NCI-H2227 (cell line): ENCODE results near the gene TPST1.
"Not testable (repeated sequence)": the region's sequence is repeated elsewhere in the genome, so short reads cannot be mapped to it uniquely, and the experiment has no call there.

Source experiments
- DNase-seq: peaks from one replicate; lab custom pipeline; 2025; ENCODE audit not compliant: unreplicated experiment; lab: John Stamatoyannopoulos, UW

The TPST1 gene

DNA sequence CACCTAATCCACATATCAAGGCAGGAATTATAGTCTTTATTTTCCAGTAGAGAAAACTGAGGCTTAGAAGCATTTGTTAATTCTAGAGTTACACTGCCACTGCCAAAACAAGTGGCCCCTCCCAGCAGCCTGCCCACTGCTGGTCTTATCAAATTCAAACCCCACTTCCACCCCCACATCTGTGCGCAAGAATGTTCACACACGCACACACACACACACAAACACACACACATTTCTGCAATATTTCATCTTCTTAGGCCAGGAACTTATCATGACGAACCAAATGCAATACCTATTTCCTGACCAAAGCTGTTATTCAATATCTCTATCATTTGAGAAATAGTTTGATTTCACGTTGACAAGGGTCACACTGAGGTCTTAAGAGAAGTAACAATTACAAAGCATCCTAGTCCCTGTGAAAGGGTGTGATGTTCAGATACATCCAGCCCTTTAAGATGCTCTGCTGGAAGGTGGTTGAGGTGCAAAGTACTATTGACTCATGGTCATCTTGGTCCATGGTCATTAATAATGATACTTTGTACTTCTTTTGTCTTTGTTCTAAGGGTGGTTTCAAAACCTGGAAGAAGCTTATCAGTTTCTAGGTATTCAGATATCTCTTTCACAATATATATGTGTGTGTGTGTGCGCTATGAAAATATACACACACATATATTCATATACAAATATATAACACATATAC, 169.2 kb downstream of the TPST1 start:
- not testable (repeated sequence) for DNase-seq

DNA sequence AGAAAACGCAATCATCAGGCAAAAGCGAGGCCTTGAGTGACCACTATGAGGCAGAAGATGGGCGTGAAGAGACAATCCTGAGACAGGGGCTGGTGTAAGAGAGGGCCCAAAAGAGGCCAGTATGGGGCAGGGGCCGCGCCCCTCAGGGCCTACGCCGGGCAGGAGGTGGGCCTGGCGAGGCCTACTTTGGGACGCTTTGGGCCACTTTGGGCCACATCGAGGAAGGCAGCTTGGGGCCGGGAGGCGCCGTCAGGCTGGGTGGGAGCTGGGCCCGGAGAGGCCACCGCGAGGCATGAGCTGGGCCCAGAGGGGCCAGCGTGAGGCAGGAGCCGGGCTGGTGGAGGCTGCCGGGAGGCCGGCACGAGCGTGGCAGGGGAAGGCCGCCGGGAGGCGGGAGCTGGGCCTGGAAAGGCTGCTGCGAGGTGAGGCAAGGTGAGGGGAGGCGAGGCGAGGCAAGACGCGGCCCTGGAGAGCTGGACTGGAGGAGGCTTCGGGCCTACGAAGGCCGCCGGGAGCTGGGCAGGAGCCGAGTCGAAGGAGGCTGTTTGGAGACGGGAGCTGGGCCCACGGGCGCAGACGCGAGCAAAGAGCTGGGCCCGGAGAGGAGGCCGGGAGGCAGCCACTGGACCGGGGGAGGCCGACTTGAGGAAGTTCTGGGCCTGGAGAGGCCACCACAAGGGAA, 171.3 kb downstream of the TPST1 start:
- no peak for DNase-seq

DNA sequence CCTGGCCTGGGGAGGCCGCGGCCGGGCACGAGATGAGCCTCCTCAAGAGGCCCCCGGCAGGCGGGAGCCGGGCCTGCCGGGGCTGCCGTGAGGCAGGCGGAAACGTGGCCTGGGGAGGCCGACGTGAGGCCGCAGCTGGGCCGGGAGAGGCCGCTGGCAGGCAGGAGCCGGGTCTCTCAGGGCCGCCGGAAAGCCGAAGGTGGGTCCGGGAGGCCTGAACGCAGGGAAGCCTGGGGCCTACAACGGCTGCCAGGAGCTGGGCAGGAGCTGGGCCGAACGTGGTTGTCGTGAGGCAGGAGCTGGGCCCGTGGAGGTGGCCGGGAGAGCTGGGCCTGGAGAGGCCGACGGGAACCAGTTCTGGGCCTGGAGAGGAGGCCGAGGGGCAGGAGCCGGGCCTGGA, 171.9 kb downstream of the TPST1 start:
- DNase-seq = no peak

DNA sequence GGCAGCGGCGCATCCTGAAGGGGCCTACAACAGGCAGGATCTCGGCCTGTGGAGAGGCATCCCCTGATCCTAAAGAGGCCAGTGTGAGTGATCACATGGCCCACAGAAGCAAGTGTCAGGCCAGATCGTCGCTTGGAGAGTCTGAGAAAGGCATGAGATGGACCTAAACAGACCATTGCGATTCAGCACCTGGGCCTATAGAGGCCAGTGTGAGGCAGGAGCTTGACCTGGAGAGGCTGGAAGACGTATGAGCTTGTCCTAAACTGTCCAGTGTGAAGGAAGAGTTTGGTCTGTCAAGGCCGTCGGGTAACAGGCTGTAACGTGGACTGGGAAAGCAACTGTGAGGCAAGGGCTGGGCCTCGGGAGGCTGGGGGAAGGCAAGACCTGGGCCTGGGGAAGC, 172.6 kb downstream of the TPST1 start:
- no peak for DNase-seq

DNA sequence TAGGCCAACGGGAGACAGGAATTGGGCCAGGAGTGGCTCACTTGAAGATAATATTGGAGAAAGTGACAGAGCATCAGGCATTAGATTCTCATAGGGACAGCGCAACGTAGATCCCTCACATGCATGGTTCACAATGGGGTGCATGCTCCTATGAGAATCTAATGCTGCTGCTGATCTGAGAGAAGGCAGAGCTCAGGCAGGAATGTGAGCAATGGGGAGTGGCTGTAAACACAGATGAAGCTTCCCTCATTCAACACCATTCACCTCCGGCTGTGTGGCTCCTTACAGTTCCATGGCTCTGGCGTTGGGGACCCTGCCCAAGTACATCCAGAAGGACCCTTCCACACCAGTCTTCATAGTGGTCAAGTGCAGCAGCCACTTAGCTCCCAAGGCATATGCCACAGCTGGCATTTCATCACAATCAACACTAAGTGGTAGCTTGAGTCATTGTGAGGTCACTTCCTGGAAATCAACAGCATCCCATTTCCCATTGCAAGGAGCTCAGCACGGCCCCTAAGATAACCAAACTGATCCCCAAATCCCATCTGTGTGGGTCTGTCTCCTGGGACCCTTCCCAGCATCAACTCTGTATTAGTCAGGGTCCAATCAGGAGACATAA, 174.5 kb downstream of the TPST1 start:
- DNase-seq = no peak

DNA sequence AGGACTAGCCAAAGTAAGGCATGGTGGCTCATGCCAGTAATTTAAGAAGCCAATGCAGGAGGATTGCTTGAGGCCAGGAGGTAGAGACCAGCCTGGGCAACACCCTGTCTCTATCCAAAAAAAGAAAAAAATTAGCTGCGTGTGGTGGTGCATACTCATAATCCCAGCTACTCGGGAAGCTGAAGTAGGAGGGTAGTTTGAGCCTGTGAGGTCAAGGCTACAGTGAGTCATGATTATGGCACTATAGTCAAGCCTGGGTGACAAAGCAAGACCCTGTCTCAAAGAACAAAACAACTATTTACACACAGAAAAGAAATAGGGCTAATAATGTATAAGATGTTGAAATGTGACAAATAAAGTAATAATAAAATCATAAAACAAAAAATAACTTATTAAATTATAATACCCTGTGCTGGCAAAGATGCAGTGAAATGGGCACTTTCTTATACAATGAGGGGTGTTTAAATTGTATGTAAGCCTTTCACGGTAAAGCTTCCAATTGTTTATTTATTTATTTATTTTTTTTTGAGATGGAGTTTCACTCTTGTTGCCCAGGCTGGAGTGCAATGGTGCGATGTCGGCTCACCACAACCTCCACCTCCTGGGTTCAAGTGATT, 175.2 kb downstream of the TPST1 start:
- no peak for DNase-seq

DNA sequence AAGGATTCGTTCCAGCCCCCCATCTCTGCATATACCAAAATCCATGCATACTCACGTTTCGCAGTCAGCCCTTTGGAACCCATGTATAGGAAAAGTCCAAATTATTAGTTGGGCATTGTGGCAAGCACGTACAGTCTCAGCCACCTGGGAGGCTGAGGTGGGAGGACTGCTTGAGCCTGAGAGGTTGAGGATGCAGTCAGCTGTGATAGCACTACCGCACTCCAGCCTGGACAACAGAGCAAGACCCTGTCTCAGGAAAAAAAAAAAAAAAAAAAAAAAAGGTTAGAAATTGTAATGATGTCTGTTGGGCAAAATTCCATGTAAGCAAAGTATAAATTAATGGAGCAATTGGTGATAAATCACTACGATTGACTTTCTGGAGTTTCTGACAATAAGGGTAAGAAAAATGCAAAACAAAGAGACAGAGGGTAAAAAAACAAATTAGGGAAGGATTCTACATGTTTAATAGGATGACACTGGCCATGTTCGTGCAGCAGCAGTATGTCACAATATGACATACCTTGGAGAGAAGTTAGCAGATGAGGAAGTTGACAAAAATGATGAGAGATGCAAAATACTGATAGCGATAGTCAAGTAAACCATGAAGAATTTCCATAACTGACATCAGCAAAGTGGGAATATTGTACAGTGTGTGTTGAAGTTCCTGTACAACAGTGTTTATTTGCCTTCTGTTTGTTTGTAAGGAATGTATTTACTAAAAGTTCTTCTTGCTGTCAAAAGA, 177.2 kb downstream of the TPST1 start:
- not testable (repeated sequence) for DNase-seq

DNA sequence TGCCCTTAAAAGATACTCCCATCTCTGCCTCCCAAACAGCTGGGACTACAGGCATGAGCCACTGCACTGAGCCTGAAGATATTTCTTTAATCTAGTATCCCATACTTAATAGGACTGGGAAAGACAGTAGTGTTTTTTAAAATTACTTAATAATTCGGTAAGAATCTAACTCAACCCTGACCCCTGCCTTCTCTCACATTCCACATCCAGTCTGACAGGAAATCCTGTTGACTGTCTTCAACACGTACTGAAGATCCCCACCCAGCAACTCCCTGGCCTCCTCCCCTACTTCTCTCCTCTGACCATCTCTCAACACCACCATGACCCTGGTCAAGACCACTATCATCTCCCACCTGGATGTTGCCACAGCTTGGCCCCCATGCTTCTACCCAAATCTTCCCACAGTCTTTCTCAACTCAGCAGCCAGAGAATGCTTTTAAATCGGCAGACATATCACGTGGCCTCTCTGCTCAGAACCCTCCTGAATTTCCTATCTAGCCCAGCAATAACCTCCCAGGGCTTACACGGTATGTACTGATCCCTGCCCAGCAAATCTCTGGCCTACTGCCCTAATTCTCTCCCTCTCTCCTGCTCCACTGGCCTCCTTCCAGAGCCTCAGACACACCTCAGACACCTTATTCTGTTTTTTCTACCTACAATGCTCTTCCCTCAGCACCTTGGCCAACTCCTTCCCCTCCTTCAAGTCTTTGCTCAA, 180.2 kb downstream of the TPST1 start:
- DNase-seq = not testable (repeated sequence)

DNA sequence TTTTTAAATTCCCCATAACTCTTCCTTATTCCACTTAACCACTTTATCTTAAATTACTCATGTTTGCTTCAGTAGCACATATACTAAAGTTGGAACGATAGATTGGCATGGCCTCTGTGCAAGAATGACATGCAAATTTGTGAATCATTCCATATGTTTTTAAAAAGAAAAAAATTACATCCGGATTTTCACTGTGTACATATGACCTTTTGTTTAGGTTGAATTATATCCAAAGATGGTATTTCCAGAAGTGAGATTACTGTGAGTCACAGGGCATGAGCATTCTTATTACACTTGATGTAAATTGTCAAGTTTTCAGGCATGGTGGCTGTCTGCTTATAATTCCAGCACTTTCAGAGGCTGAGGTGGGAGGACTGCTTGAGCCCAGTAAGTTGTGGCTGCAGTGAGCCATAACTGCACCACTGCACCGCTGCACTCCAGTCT, 190.0 kb downstream of the TPST1 start:
- not testable (repeated sequence) for DNase-seq

DNA sequence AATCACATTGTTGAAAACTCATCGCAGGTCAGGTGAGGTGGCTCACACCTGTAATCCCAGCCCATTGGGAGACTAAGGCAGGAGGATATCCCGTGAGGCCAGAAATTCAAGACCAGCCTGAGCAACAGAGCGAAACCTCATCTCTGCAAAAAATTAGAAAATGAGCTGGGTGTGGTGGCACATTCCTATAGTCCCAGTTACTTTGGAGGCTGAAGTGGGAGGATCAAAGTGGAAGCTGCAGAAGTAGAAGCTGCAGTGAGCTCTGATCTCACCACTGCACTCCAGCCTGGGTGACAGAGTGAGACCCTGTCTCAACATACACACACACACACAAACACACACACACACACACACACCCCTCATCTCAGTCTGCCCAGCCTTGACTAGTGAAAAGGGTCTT, 190.9 kb downstream of the TPST1 start:
- DNase-seq = not testable (repeated sequence)

DNA sequence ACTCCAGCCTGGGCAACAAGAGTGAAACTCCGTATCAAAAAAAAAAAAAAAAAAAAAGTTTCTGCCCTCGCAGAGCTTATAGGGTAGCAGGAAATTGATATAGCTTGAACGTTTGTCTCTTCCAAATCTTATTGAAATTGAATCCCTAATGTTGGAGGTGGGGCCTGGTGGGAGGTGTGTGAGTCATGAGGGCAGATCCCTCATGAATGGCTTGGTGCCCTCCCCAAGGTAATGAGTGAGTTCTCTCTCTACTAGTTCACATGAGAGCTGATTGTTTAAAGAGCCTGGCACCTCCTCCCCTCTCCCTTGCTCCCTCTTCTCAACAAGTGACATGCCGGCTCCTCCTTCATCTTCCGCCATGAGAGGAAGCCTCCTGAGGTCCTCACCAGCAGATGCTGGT, 193.7 kb downstream of the TPST1 start:
- DNase-seq = not testable (repeated sequence)

DNA sequence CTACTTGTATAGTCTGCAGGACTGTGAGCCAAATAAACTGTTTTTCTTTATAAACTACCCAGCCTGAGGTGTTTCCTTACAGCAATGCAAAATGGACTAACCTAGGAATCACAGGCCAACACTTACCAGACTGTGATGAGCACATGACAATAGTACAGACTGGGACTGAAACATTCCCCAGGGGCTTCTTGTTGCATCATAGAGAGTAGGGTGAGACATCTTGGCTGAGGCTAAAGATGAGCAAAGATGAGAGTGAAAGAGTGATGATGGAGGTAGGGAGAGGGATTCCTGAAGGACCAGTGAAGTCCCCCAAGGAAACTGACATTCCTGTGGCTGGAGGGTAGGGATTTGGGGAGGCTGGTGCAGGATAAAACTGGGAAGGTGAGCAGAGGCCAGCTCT, 194.4 kb downstream of the TPST1 start:
- no peak for DNase-seq

DNA sequence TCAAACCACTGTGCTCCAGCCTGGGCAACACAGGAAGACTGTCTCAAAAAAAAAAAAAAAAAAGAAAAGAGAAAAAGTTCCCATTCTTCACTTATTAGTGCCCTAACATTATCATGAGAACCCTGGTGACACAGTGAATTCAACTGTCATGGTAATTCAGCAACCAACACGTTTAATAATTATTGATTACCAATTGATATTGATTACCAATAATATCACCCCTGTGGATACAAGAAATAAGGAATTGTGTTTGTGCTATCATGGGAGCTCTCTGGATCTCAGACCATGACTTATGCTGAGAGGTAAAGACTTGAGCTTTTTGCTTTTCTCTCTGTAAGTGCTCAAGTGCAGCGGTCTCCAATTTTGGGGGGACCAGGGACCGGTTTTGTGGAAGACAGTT, 195.3 kb downstream of the TPST1 start:
- no peak for DNase-seq

DNA sequence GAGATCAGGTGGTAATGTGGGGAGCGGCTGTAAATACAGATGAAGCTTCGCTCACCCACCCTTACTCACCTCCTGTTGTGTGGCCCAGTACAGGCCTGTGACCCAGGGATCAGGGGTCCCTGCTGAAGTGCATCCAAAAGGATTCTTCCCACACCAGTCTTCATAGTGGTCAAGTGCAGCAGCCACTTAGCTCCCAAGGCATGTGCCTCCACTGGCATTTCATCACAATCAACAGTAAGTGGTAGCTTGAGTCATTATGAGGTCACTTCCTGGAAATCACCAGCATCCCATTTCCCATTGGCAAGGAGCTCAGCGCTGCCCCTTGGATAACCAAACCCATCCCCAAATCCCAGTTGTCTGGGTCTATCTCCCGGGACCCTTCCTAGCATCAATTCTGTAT, 196.0 kb downstream of the TPST1 start:
- not testable (repeated sequence) for DNase-seq

DNA sequence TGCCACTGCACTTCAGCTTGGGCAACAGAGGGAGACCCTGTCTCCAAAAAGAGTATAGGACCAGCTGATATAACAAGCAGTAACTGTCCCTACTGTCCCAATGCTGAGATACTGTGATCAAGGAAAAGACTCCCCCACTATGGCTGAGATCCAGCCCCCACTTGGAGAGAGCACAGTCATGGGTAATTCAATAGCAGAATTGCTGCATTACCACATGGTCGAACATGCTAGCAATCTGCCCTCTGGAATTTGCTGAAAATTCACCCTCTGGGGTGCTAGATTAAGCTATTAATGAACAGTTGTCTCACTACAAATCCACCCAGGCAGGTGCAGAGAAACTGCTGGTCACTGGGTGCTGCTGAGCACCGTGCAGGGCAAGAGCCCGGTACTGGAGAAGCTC, 196.8 kb downstream of the TPST1 start:
- DNase-seq = not testable (repeated sequence)

DNA sequence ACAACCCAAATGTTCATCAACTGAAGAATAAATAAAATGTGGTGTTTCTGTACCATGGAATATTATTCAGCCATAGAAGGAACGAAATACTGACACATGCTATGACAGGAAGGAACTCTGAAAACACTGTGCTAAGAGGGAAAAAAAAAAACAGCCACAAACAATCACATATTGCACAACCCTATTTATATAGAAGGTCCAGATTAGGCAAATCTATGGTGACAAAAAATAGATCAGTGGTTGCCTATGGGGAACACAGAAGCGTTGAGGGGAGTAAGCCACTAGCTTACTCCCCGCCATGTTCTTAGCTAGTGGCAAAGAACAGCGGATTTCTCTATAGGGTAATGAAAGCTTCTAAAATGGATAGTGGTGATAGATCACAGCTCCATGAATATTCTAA, 198.4 kb downstream of the TPST1 start:
- DNase-seq = no peak

DNA sequence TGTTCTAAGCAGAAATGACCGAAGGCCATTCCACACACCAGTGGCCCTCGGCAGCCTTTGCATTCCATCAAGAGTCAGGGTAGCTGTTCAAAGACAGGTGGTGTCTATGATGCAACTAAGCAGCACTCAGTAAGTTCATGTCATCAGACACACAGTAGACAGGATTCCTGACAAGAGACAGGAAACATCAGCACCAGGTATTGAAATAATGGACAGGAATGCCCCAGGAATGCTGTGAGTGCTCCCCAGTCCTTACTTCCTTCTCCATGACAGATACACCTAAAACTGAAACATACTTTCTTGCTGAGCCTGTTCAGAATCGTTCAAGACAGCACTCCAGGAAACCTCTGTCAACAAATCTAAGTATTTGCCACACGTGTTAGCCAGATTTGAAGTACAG, 204.4 kb downstream of the TPST1 start:
- no peak for DNase-seq
